Hippocampal formation (tissue), 2 donors: ENCODE measurements around the gene PDE4D.
"Not testable (repeated sequence)": the region's sequence is repeated elsewhere in the genome, so short reads cannot be mapped to it uniquely, and the experiment has no call there.

Source experiments
- DNase-seq, 2 donors: peaks; one replicate each; lab custom pipeline; 2025; lab: John Stamatoyannopoulos, UW

The PDE4D gene

DNA sequence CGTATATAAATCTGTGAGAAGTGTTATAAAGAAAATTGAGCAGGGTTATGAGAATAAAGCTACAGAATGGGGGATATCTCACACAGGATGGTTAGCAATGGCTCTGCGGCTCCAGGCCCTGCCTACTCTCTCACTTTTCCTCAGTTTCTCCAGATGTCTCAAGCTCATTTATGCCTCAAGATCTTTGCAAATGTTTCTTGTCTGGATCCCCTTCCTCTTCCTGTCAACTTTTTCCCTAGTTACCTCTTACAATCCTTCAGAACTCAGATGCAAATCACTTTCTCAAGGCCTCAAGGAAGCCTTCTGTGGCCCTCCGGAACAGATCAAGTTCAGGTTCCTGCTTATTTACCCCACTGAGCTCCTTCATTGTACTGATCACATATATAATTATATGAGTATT is 924.3 kb downstream of the PDE4D start:
- no peak for DNase-seq

DNA sequence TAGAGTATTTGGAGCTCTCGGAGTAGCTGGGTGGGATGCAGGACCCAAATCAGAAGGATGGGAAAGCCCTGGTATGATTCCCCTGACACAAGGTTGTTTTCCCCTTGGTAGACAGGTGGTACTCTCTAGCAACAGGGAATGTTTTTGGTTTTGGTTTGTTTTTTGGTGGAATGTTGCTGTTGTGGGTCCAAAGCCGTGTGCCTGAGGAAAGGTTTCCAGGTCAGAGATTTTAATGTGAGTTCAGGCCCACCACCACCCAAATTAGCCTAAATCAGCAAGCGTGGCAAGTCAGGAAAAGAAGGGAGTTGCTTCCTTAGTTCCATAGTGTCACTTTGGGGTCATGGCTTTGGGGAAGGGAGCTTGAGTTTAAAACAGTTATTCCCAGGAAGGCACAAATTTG is 925.2 kb downstream of the PDE4D start:
- DNase-seq, result no peak

DNA sequence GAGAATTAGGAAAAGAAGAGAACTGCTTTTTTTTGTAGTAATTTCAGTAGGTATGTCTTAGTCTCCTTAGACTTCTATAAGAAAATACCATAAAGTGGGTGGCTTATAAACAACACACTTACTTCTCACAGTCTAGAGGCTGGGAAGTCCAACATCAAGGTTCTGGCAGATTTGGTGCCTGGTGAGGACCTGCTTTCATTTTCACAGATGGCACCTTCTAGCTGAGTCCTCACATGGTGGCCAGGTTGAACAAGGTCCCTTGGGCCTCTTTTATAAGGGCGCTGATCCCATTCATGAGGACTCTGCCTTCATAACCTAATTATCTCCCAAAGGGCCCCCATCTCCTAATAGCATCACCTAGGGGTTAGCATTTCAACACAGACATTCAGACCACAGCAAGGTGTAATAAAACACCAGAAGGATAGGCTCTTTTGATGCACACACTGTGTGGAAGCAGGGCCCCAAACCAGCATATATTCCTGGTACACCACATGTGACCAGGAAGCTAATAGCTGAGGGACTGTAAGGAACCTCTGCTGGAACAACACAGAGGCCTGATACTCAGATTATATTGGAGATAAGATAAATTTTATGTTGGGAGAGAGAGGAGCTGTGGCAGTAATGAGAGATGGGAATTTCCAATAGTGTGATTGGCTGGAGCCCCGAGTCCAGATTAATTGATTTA is 925.8 kb downstream of the PDE4D start:
- no peak for DNase-seq

GRCh38 chr5:58965677-58966414 is 927.7 kb downstream of the PDE4D start:
- no peak for DNase-seq

DNA sequence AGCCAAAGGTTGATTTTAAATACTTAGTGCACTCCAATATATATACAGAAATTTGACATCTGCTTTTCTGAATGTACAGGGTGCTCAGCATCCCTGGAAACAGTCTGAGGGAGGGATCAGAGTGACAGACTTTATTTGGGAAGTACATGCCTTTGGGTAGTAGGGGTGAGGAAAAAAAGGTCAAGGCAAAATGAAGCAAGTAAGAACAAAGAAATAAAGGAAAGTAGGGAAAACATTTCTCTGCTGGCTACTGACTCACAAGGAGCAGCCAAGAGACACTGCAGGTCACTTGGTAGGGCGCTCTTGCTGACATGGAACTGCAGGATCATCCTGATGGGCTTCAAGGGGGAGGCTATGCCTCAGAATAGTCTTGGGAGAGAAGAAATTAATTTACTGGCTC is 929.7 kb downstream of the PDE4D start:
- no peak for DNase-seq

DNA sequence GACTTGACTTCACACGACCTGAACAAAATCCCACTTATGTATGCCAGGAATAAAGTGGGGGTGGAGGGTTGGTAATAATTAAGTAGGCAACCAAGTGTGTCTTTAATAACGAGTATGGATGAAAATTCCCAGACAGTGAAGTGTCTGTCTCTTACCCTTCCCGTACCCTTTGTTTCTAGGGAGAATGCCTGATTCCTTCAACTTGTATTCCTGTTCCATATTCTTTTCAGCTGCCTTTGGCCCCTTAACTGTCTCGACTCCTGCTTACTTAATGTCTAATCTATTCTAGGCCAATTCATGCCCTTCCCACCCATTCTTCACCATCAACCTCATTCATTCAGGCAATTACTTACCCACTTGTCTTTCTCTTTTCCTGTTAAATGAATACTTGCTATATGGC is 930.2 kb downstream of the PDE4D start:
- no peak for DNase-seq

DNA sequence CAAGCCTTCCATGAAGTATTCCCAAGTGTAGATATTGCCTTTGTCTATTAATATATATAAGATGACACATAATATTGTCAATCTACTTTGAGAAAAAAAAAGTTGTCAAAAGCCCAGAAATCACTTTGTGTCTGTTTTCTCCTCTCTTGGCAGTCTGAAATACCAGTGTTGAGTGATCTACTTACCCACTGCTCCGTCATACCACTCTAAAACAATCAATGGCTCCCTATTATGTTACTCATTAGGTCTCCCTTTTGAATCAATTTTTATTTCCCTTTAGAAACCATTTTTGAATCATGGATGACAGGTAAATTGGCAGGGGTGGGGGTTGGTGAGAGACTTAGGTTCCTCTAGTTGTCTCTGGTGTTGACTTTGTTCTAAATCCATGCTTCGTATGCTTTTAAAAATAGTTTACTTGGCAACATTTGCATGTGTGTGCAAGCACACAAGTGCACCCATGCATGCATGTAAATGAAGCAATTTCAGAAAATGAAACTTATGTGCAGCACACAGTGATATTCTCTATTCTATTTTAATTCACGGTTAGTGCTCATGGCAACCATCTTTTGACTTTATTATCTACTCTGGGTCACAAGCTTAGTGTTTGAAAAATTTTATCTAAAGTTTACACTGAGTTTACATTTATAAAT is 931.8 kb downstream of the PDE4D start:
- no peak for DNase-seq

- no peak for DNase-seq
These were observed 934.8 kb downstream of the PDE4D start for GRCh38 chr5:58958701-58959100.

- DNase-seq, result not testable (repeated sequence)
These were observed 940.3 kb downstream of the PDE4D start for GRCh38 chr5:58953218-58953617.

DNA sequence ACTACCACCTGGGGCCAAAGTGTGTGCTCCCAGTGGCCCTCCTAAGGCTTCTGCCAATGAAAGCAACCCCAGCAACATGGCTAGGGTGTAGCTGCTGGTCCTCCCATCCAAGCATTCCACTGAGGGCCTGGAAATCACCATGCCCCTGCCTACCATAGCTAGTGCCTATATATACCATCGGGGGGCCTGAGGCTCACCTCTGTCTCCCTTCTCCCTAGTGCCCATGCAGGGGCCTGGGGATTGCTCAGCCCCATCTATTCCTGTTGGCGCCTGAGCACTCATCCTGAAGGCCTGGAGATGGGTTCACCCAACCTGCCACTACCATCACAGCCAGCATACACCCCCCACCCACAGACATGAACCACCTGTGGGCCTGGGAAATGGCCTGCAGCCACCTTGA is 943.3 kb downstream of the PDE4D start:
- no peak for DNase-seq

DNA sequence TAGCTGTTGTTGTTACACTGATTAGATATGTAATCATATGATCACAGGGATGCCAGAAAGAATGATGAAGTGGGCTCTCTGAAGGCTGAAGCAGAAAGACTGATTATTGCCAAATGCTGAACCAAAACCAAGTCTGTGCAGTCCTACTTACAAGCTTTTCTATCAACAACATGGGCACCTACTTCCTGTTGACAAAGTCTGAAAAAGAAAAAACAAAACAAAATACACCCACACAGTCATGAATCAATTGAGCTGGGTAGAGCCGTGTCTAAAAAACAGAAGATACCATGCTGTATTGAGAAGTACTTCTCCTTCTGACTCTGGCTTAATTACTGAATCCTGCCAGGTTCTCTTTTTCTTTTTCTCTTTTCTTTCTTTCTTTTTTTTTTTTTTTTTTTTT is 947.3 kb downstream of the PDE4D start:
- no peak for DNase-seq

- no peak for DNase-seq
These were observed 949.3 kb downstream of the PDE4D start for GRCh38 chr5:58944221-58944620.

- DNase-seq, result no peak
These were observed 953.1 kb downstream of the PDE4D start for GRCh38 chr5:58940446-58940845.

DNA sequence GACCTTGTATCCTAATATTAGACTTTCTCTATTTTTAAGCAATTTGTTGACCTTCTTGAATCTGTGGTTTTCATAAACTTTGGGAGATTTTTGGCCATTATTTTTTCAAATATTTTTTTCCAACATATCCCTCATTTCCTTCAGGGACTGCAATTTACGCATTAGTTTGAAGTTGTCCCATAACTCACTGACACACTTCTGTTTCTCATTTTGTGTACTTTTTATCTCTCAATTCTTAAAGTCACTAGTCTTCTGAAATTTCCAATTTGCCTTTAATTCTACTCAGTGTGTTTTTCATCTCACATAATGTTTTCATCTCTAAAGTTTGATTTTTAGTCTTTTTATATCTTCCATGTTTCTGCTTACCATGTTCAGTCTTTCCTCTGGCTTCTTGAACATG is 953.9 kb downstream of the PDE4D start:
- DNase-seq, result no peak

GRCh38 chr5:58938563-58939424 is 954.7 kb downstream of the PDE4D start:
- no peak for DNase-seq

GRCh38 chr5:58937031-58937681 is 956.4 kb downstream of the PDE4D start:
- DNase-seq, result no peak

DNA sequence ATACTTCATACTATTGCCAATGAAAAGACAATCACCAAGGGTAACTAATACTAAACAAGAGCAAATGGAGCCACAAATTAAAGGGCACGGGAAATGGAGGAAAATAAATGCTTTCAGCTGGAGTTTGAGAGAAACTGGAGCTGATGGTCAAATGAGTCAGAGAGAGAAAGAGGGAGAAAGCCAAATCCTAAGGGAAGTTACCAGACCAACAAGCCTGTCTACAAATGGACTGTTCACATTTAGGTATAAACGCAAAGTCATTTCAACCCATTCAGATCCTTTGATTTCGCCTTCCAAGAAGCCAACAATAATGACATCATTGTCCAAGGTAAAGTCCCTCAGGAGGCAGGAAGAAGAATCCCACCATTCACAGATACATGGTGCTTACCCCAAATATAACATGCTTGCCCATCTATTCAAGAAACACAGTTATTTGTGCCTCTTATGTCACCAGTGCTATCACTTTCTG is 958.9 kb downstream of the PDE4D start:
- no peak for DNase-seq

DNA sequence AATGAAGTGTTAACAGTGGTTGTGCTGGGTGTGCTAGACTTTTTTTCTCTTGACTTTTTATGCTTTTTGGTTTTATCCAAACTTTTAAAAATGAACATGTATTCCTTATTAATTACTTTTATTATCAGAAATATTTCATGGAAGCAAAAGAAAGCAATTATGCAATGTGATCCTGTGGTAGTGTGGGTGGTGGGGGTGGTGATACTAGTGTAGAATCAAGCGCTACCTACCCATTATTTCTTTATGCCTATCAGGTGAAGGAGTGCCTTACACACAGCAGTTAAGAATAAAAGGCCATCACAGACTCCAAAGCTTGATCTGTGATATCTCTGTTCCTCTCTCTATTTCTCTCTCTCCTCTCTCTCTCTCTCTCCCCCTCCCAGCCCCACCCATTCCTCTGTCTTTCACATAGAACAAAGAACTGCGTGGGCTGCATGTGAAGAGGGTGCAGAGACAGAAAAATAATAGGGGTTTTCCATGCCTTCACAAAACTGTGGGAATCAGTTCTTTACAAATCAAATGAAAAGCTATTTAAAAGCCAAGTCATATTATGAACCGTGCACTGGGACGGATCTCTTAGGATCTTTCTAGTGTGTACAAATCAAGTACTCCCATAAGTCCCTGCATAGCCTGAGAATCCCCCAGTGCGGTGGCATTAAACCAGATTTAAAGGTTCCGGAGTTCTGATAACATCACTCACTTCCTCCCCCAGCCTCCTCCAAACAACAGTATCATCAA is 959.5 kb downstream of the PDE4D start:
- no peak for DNase-seq

- no peak for DNase-seq
These were observed 961.4 kb downstream of the PDE4D start for GRCh38 chr5:58932057-58932612.

- no peak for DNase-seq
These were observed 963.0 kb downstream of the PDE4D start for GRCh38 chr5:58930520-58930919.

GRCh38 chr5:58929726-58930125 is 963.8 kb downstream of the PDE4D start:
- no peak for DNase-seq
